ENCODE measurements around the gene AVPR2. TPM values are rescaled to one million over a fixed set of nuclear protein-coding genes. Genes with fewer than 3 reads are reported as not detected.

Gene AVPR2
- total RNA-seq, 2 donors from 2014 or later: not detected

DNA sequence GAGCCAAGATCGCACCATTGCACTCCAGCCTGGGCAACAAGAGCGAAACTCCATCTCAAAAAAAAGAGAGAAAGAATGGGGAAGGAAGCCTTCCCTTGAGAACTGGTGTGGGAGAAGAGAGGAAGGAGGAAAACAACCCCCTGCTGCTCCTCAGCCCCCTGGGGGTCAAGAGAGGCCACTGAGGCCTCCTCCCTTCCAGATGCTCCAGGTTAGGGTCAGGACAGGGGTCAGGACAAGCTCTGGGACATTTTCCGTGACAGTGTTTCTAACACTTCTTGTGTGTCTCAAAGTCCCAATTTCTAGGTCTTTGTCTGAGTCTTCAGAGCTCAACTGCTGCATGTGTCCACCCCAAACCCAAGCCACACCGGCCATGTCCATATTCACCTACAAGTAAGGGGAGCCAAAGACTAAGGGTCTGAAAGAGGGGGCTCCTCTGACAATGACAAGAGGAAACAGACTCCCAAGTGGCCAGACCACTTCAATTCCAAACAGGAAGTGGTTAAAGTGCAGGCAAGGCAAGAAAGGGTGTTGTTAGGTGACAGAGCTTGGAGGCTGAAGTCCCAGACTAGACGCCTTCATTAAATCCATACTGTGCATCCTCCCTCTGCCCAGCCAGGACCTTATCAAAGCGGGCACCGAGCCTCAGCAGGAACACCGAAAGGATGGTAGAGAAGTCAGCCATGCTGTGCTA, 26.8 kb upstream of the AVPR2 start:
- no peak overlapping the region for H3K4me3 ChIP-seq
- no peak overlapping the region for H3K27ac ChIP-seq
- no peak for DNase-seq (ENCODE audit: low spot score)
- no peak for TF ChIP-seq CTCF (IDR thresholded peaks at IDR 0.05)
- no peaks in the 10 kb centered on the region for H3K4me1 ChIP-seq (ENCODE audit: control insufficient read depth in 1 of 2, low read depth in 2 of 2)
- H3K27me3 ChIP-seq (replicated peaks; ENCODE audit: insufficient read depth): no peaks in the 10 kb centered on the region
- H3K9me3 ChIP-seq: no peaks in the 10 kb centered on the region
- no peaks in the 10 kb centered on the region for H3K36me3 ChIP-seq
- ATAC-seq (ENCODE audit: insufficient number of reproducible peaks, low FRiP score, low read depth): no peak

GRCh38 chrX:153878345-153878744, 26.1 kb upstream of the AVPR2 start:
- Histone ChIP-seq H3K36me3 (no peaks in the 10 kb centered on the region), H3K27ac (no peak overlapping the region), H3K9me3 (no peaks in the 10 kb centered on the region), H3K4me3 (no peak overlapping the region), H3K27me3 (replicated peaks; ENCODE audit: insufficient read depth) (no peaks in the 10 kb centered on the region), H3K4me1 (ENCODE audit: control insufficient read depth in 1 of 2, low read depth in 2 of 2) (no peaks in the 10 kb centered on the region)
- DNase-seq (ENCODE audit: low spot score): no peak
- no peak for ATAC-seq (ENCODE audit: insufficient number of reproducible peaks, low FRiP score, low read depth)
- no peak for TF ChIP-seq CTCF (IDR thresholded peaks at IDR 0.05)

DNA sequence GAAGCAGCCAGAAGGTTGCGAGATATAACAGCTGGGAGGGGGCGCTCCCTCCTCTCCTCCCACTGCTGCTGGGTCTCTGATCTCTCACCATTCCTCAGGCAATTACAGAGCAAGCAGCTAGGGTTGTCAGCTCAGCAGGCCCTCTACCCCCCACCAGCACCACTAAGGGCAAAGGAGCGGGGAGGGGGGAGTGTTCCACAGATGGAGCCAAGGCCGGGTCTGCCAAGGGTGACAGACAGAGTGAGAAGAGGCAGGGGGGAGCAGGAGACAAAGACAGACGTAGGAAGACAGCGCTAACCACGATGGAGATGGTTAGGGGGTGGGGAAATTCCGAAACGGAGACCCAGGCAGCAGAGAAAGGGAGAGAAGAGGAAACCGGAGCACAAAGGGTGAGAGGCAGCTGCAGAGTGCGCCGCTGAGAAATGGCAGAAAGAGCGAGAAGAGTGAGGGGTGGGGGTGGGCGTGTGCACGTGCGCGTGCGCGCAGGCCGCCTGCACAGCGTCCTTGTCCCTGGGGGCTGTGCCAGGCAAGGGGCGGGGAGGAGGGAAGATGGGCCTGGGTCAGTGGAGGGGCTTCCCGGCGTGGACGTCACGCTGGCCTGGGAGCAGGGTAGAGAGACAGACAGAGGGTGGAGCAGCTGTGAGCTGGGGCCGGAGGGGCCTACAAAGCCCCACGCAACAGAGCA, 25.4 kb upstream of the AVPR2 start:
- Histone ChIP-seq H3K27me3 (replicated peaks; ENCODE audit: insufficient read depth) (no peaks in the 10 kb centered on the region), H3K4me3 (no peak overlapping the region), H3K4me1 (ENCODE audit: control insufficient read depth in 1 of 2, low read depth in 2 of 2) (no peaks in the 10 kb centered on the region), H3K36me3 (no peaks in the 10 kb centered on the region), H3K27ac (no peak overlapping the region), H3K9me3 (no peaks in the 10 kb centered on the region)
- no peak for ATAC-seq (ENCODE audit: insufficient number of reproducible peaks, low FRiP score, low read depth)
- no peak for DNase-seq (ENCODE audit: low spot score)
- no peak for TF ChIP-seq CTCF (IDR thresholded peaks at IDR 0.05)

DNA sequence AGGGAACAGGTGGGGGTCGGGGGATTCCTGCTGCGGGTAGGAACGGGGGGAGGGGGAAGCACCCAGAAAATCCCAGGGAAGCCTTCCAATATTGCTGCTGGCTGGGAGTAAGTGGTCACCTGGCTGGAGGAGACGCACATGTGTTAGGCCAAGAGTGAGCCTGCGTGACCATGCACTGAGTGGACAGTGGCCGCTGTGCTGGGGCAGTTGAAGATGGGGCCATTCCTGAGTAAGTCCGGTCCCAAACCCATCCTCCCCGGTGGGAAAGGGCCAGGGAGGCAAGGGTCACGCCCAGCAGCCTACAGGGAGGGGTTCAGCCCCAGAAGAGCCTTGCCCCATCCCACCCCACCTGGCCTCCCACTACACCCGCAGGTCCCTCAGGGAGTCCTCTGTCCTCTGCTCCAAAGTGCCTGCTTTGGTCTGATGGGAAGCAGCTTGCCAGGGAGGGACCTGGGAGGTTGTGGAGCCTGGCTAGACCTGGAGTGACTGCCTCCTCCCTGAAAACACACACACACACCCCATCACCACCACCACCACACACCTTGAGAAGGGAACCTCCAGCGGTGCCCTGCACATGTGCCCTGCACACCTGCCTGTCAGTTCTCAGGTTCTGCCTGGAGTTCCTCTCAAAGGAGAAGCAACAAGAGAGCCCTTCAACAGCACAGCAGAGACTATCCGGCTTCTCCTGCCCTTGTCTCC, 24.6 kb upstream of the AVPR2 start:
- Histone ChIP-seq H3K27ac (no peak overlapping the region), H3K4me3 (no peak overlapping the region), H3K4me1 (ENCODE audit: control insufficient read depth in 1 of 2, low read depth in 2 of 2) (peaks cover 0 to under 1% of the 10 kb centered on the region in 2 donors), H3K36me3 (no peaks in the 10 kb centered on the region), H3K27me3 (replicated peaks; ENCODE audit: insufficient read depth) (no peaks in the 10 kb centered on the region), H3K9me3 (no peaks in the 10 kb centered on the region)
- ATAC-seq (ENCODE audit: insufficient number of reproducible peaks, low FRiP score, low read depth) (no peak), DNase-seq (ENCODE audit: low spot score) (no peak)
- no peak for TF ChIP-seq CTCF (IDR thresholded peaks at IDR 0.05)

- no peak overlapping the region for H3K4me3 ChIP-seq
- H3K27me3 ChIP-seq (replicated peaks; ENCODE audit: insufficient read depth): no peaks in the 10 kb centered on the region
- H3K4me1 ChIP-seq (ENCODE audit: control insufficient read depth in 1 of 2, low read depth in 2 of 2): peaks cover 0 to 6% of the 10 kb centered on the region in 2 donors
- no peak for TF ChIP-seq CTCF (IDR thresholded peaks at IDR 0.05)
- DNase-seq (ENCODE audit: low spot score) (no peak), ATAC-seq (ENCODE audit: insufficient number of reproducible peaks, low FRiP score, low read depth) (no peak)
- H3K9me3 ChIP-seq: no peaks in the 10 kb centered on the region
- no peaks in the 10 kb centered on the region for H3K36me3 ChIP-seq
- no peak overlapping the region for H3K27ac ChIP-seq
These were observed 24.0 kb upstream of the AVPR2 start for GRCh38 chrX:153880440-153880815.

Data from thoracic aorta (tissue), 2 donors.